Adrenal gland (tissue), 12 donors: Measurements from ENCODE around the gene PRPF6. TPM values are rescaled to one million over a fixed set of nuclear protein-coding genes. Genes with fewer than 3 reads are reported as not detected.

Experiments used
- DNase-seq, 7 donors: peaks; one replicate each; pipeline ENCODE4 v3.0.0-alpha.2; 2019 to 2020
- H3K27ac ChIP-seq, 5 donors: fragments of 200-600 bp; sonication (generic) in 4 of 5; 1 replicate in 3 of 5; 2 replicates in 2 of 5; pipeline versions ENCODE4 v1.5.1 to v1.8.0; 2016 to 2020; ENCODE audit warnings: mild to moderate bottlenecking in 1 of 5
- H3K27me3 ChIP-seq: fragments of 200-600 bp; 2 replicates; pipeline ENCODE4 v1.8.0; 2021
- H3K36me3 ChIP-seq, 2 donors: fragments of 200-600 bp; replicated peaks in 1 of 2; 1 replicate in 1 of 2; 2 replicates in 1 of 2; pipeline versions ENCODE4 v1.5.1 to v1.8.0; 2018 to 2022
- H3K4me1 ChIP-seq, 2 donors: fragments of 200-600 bp; replicated peaks in 1 of 2; 1 replicate in 1 of 2; 2 replicates in 1 of 2; pipeline versions ENCODE4 v1.5.1 to v1.8.0; 2018 to 2021
- H3K4me3 ChIP-seq, 4 donors: fragments of 200-600 bp; sonication (generic) in 3 of 4; one replicate each; pipeline ENCODE4 v1.5.1; 2016 to 2018
- H3K9me3 ChIP-seq, 3 donors: fragments of 200-600 bp; sonication (generic) in 1 of 3; replicated peaks in 1 of 3; 1 replicate in 2 of 3; 2 replicates in 1 of 3; pipeline versions ENCODE4 v1.5.1 to v1.8.0; 2016 to 2021
- POLR2A ChIP-seq, 2 donors: fragments of 450-650 bp; IDR thresholded peaks; one replicate each; pipeline ENCODE4 v1.6.1; 2017; ENCODE audit warnings: antibody characterized with exemption in 2 of 2, mild to moderate bottlenecking in 2 of 2, moderate library complexity in 1 of 2
- WGBS, 4 donors: extraction: QIAGEN DNeasy Blood & Tissue Kit in 2 of 4; methylation state at CpG; one replicate each; pipeline versions ENCODE4 v1.1.5 to v1.1.7; 2013 to 2017; 5-methylcytosine and 5-hydroxymethylcytosine counted together
- intact Hi-C, 2 donors: fragments of 100-400 bp; cut with DNase I; formaldehyde crosslinking; loops; one replicate each; pipeline versions ENCODE4 v1.14.1 to v1.15.0; 2022 to 2023
- polyA plus RNA-seq, 3 donors: library from polyadenylated mRNA; stranded (reverse); fragments of 200-250 nt in 2 of 3; fragments of 350-450 nt in 1 of 3; fragmentation: Illumina TruSeq in 1 of 3; extraction: RNeasy Lipid Tissue Mini Kit (QIAGEN cat#74804) in 1 of 3; gene quantifications; one replicate each; pipeline ENCODE4 v1.2.3, GENCODE V29; 2013 to 2014
- total RNA-seq, 9 donors: library from RNA; depleted of rRNA in 4 of 9; stranded (reverse); fragments of >200 nt in 4 of 9; fragments of 120-200 nt in 1 of 9; fragmentation: NEBNext Ultra II Directional in 1 of 9; extraction: Animal tissue kit (Norgen Biotek cat#: 25700) in 1 of 9; gene quantifications; one replicate each; pipeline versions ENCODE4 v1.1.0 to v1.2.4, GENCODE V29; 2013 to 2023
- TF ChIP-seq, protein P1 (sequence below), 6 experiments: fragments of 450-650 bp in 4 of 6; fragments of 200-600 bp in 2 of 6; sonication (generic) in 1 of 6; IDR thresholded peaks; 1 replicate in 5 of 6; 2 replicates in 1 of 6; pipeline versions ENCODE4 v1.5.1 to v1.8.0; 2016 to 2021; ENCODE audit warnings: antibody characterized with exemption in 6 of 6, mild to moderate bottlenecking in 2 of 6, moderate library complexity in 1 of 6
- donor health status: healthy with polysubstance abuse.
- donor health status: Bipolar disorder and iron deficiency.
- donor health status: DM: yes; HTN: yes; CAD: no.
- donor health status: DM: no; HTN: no; CAD: no.
- donor health status: DM: no; HTN: no; CAD: no.
- donor health status: DM: yes; HTN: yes; CAD: no.

The PRPF6 gene
- total and polyA plus RNA-seq, 12 donors, result 48.3 to 73.9 (median 55.3) TPM

DNA sequence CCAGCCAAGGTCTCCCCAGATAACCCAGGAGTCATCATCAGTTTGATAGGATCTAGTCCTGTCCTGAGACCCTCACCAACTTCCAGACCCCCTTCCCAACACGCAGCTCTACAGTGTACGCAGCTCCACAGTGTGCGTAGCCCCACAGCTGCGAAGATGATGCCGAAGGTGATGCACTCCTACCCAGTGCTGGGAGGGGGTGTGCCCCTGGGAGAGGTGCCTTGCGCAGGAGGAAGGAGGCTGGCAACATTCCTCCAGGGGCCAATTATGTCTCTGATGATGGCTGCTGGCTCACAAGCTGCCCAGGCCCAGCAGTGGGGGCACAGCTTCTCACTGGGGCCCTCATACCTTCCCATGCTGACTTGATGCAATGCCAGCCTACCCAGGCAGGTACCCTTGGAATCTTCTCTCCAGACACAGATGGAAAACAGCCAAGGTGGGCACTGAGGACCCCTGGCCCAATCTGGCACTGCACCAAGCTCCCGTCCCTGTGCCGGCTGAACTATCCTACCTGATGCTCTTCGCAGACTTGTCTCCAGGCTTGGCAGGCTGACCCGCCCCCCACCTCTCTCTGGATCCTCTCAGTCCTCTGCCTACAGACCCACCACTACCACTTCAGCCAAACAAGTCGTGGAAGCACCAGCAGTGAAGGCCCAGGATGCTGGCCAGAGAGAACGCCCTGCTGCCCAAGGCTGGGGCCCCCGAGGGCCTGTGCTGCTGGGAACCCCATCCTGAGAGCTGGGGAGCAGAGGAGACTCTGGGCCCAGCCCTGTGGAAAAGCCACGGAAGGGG is 12.6 kb upstream of the PRPF6 start:
- Histone ChIP-seq H3K36me3 (peaks cover 0 to 26% of the 10 kb centered on the region in 2 donors), H3K27ac (peak overlapping the region in 3 of 5 donors; percentile 51 to 68 (median 57)), H3K4me3 (peak overlapping the region in 2 of 4 donors; percentile 24 to 92), H3K4me1 (peaks cover 8 to 20% of the 10 kb centered on the region in 2 donors), H3K9me3 (no peaks in the 10 kb centered on the region), H3K27me3 (no peaks in the 10 kb centered on the region)
- WGBS, 4 donors, result 74 to 80% (median 76%) methylated on average over 7 to 14 of the region's 14 CpGs
- intact Hi-C loops, result no loop called here
- TF ChIP-seq, protein P1, sequence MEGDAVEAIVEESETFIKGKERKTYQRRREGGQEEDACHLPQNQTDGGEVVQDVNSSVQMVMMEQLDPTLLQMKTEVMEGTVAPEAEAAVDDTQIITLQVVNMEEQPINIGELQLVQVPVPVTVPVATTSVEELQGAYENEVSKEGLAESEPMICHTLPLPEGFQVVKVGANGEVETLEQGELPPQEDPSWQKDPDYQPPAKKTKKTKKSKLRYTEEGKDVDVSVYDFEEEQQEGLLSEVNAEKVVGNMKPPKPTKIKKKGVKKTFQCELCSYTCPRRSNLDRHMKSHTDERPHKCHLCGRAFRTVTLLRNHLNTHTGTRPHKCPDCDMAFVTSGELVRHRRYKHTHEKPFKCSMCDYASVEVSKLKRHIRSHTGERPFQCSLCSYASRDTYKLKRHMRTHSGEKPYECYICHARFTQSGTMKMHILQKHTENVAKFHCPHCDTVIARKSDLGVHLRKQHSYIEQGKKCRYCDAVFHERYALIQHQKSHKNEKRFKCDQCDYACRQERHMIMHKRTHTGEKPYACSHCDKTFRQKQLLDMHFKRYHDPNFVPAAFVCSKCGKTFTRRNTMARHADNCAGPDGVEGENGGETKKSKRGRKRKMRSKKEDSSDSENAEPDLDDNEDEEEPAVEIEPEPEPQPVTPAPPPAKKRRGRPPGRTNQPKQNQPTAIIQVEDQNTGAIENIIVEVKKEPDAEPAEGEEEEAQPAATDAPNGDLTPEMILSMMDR (IDR thresholded peaks at IDR 0.05), result no peak
- TF ChIP-seq POLR2A (IDR thresholded peaks at IDR 0.05), result no peak
- peak in 5 of 7 donors; percentile 9 to 42 (median 24) for DNase-seq

DNA sequence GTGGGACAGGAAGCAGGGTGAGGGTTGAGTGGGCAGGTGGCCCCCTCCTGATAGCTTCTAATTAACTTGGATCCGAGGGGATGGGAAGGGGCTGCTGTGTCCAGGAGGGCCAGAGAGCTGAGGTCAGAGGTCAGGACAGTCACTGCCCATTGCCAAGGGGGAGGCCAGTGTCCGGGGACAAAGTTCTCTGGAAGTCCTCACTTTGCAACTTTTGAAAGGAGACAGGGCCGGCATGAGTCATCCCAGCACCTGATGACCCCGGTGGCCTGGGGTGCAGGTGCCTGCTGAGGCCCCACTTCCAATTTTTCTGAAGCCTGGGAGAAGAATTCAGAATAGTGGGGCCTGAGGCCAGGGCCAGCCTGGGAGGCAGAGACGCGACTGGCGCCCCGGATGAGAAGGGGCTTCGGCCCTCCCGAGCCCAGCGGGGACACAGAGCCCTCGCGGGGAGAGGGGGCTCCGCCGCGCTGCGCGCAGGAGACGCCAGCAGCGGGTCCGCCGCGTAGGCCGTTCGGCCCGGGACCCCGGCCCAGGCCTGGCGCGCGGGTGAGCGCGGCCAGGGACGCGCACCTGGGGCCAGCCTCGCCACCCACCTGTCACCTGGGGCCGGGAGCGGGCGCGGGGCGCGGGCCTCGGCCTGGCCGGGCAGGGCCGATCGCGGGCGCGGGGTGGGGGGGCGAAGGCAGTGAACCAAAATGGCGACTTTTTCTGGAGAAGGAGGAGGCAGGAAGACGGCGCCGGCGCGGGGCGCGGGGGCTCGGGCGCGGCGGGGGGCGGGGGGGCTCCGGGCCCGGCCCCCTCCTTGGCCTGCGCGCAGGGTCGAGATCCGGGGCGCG is 11.8 kb upstream of the PRPF6 start:
- Histone ChIP-seq H3K27me3 (no peaks in the 10 kb centered on the region), H3K4me3 (peak overlapping the region in 3 of 4 donors; percentile 24 to 92 (median 60)), H3K36me3 (peaks cover 0 to 18% of the 10 kb centered on the region in 2 donors), H3K4me1 (peaks cover 8 to 20% of the 10 kb centered on the region in 2 donors), H3K9me3 (no peaks in the 10 kb centered on the region), H3K27ac (peak overlapping the region in 4 of 5 donors; percentile 43 to 68 (median 54))
- TF ChIP-seq, protein P1 (IDR thresholded peaks at IDR 0.05), result no peak
- no peak for TF ChIP-seq POLR2A (IDR thresholded peaks at IDR 0.05)
- peak in 6 of 7 donors; percentile 26 to 59 (median 39) for DNase-seq
- 1 to 6% (median 3%) methylated on average over 4 to 69 of the region's 70 CpGs for WGBS, 4 donors
- intact Hi-C loops, result no loop called here

DNA sequence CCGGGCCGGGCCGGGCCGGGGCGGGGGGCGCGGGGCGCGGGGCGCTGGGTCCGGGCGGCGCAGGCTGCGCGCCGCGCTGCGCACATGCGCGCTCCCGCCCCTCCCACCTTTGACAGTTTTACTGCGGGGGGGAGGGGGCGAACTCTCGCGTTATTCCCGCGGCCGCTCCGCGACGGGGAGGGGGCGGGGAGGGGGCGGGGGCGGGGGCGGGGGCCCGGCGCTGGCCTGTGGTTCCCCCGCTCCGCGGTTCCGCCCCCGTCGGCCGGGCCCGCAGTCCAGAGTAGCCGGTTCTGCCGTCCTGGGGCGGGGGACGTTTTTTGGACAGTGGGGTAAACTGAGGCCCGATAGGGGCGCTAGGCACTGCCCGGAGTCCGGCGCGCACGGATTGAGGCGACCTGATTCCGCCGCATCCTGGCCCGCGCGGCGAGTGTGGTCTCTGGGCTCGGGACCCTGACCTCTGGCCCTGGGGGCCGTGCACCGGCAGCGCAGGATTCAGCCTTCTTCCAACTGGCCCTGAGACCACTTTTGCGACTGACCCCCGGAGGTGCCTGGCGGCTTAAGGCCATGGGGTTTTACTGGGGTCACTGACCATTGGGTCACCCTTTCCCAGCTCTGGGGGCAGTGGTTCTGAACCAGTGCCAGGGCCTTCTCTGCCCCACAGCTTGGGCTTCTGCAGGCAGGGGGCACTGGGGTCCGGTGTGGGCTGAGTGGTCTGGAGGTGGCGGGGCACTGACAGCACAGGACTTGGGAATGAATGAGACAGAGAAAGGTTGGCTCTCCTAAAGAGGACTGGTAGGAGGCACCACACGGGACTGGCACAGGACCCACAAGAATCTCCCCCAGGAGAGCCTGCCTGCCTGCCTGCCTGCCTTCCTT is 10.9 kb upstream of the PRPF6 start, which contains the start of gene ZNF512B:
TSS of gene ZNF512B (minus strand) at position 93 of the 876 bp plus-strand sequence. CDS start 1,980 bp downstream, outside the sequence.
- DNase-seq, result peak; percentile 71 to 82 (median 78)
- intact Hi-C loops, result loop anchor here (10.0 kb wide), 2 partner anchors 185 to 355 kb away; no protein-coding TSS in a partner anchor
- Histone ChIP-seq H3K4me3 (peak within 1 kb of the TSS in 3 of 4 donors; percentile 49 to 92 (median 60)), H3K27me3 (no peaks in the 10 kb centered on the region), H3K36me3 (peaks cover 0 to 14% of the 10 kb centered on the region in 2 donors), H3K27ac (peak within 1 kb of the TSS in 4 of 5 donors; percentile 43 to 68 (median 54)), H3K9me3 (no peaks in the 10 kb centered on the region), H3K4me1 (peaks cover 8 to 20% of the 10 kb centered on the region in 2 donors)
- 5 to 12% (median 6%) methylated on average over 1 to 59 of the region's 73 CpGs for WGBS, 4 donors
- TF ChIP-seq, protein P1 (IDR thresholded peaks at IDR 0.05), result no peak
- TF ChIP-seq POLR2A (IDR thresholded peaks at IDR 0.05), result no peak
